ENCODE results near the gene ABCG5.

ABCG5 gene

GRCh38 chr2:43841949-43842865 is 3.6 kb upstream of the ABCG5 start:
- no peak for DNase-seq (ENCODE audit: low spot score)

- DNase-seq (ENCODE audit: low spot score): no peak
These were observed 2.3 kb upstream of the ABCG5 start for GRCh38 chr2:43840965-43841364.

GRCh38 chr2:43839776-43840564 is 1.3 kb upstream of the ABCG5 start:
- DNase-seq (ENCODE audit: low spot score): no peak

- DNase-seq (ENCODE audit: low spot score): no peak
These were observed 644 bp downstream of the ABCG5 start for GRCh38 chr2:43837831-43838559.

GRCh38 chr2:43837033-43837432 is 1.6 kb downstream of the ABCG5 start:
- no peak for DNase-seq (ENCODE audit: low spot score)

GRCh38 chr2:43832457-43832856 is 6.2 kb downstream of the ABCG5 start:
- DNase-seq (ENCODE audit: low spot score): no peak

GRCh38 chr2:43831543-43832294 is 6.9 kb downstream of the ABCG5 start:
- DNase-seq (ENCODE audit: low spot score): no peak

- DNase-seq (ENCODE audit: low spot score): no peak
These were observed 12.1 kb downstream of the ABCG5 start for GRCh38 chr2:43826305-43827250.

GRCh38 chr2:43825841-43826240 is 12.8 kb downstream of the ABCG5 start:
- DNase-seq (ENCODE audit: low spot score): no peak

GRCh38 chr2:43824951-43825493 is 13.6 kb downstream of the ABCG5 start:
- no peak for DNase-seq (ENCODE audit: low spot score)

- DNase-seq (ENCODE audit: low spot score): no peak
These were observed 14.1 kb downstream of the ABCG5 start for GRCh38 chr2:43824512-43824911.

GRCh38 chr2:43823751-43824150 is 14.9 kb downstream of the ABCG5 start:
- no peak for DNase-seq (ENCODE audit: low spot score)

- no peak for DNase-seq (ENCODE audit: low spot score)
These were observed 15.8 kb downstream of the ABCG5 start for GRCh38 chr2:43822839-43823238.

- DNase-seq (ENCODE audit: low spot score): no peak
These were observed 19.0 kb downstream of the ABCG5 start for GRCh38 chr2:43819491-43820163.

GRCh38 chr2:43818761-43819160 is 19.9 kb downstream of the ABCG5 start:
- DNase-seq (ENCODE audit: low spot score): no peak

GRCh38 chr2:43814711-43815110 is 23.9 kb downstream of the ABCG5 start:
- DNase-seq (ENCODE audit: low spot score): no peak

GRCh38 chr2:43812947-43813346 is 25.7 kb downstream of the ABCG5 start:
- DNase-seq (ENCODE audit: low spot score): no peak

GRCh38 chr2:43812006-43812405 is 26.6 kb downstream of the ABCG5 start:
- no peak for DNase-seq (ENCODE audit: low spot score)

- no peak for DNase-seq (ENCODE audit: low spot score)
These were observed 27.8 kb downstream of the ABCG5 start for GRCh38 chr2:43810888-43811287.

- DNase-seq (ENCODE audit: low spot score): no peak
These were observed 28.2 kb downstream of the ABCG5 start for GRCh38 chr2:43810452-43810851.
